K562 (cell line): ENCODE data around the gene ZNF668. TPM values are rescaled to one million over a fixed set of nuclear protein-coding genes. Genes with fewer than 3 reads are reported as not detected.

Experiments used
- ATF7 ChIP-seq: fragments of 450-650 bp; IDR thresholded peaks from 2 replicates; pipeline ENCODE4 v1.7.1; 2014; ENCODE audit warnings: mild to moderate bottlenecking, moderate library complexity
- E2F8 ChIP-seq: fragments of 450-650 bp; IDR thresholded peaks from 2 replicates; pipeline ENCODE4 v1.7.1; 2018; ENCODE audit warnings: mild to moderate bottlenecking, low read depth; ENCODE audit not compliant: partially characterized antibody
- ETS1 ChIP-seq: conservative IDR thresholded peaks from 2 replicates; pipeline ENCODE4 v1.6.1; 2011; ENCODE audit warnings: low read depth, mild to moderate bottlenecking, low read length; ENCODE audit not compliant: control insufficient read depth
- FOXJ2 ChIP-seq: fragments of 200-800 bp; sonication (Bioruptor generic); IDR thresholded peaks from 2 replicates; pipeline ENCODE4 v1.6.1; 2016; ENCODE audit warnings: missing genetic modification characterization, missing compliant biosample characterization
- GABPA ChIP-seq: fragments of 200-800 bp; sonication (Bioruptor generic); conservative IDR thresholded peaks from 2 replicates; pipeline ENCODE4 v1.6.1; 2016; ENCODE audit warnings: low read depth, missing genetic modification characterization, missing compliant biosample characterization
- GATAD2A ChIP-seq: fragments of 450-650 bp; IDR thresholded peaks from 2 replicates; pipeline ENCODE4 v1.6.1; 2017
- HCFC1 ChIP-seq: IDR thresholded peaks from 2 replicates; pipeline ENCODE4 v1.6.1; 2012; ENCODE audit warnings: low read depth, low read length, improper control_type of control experiment
- HMGN3 ChIP-seq: IDR thresholded peaks from 2 replicates; pipeline ENCODE4 v1.6.1; 2011; ENCODE audit warnings: borderline replicate concordance, low read depth, mild to moderate bottlenecking, mixed read lengths, low read length; ENCODE audit not compliant: insufficient read length; ENCODE audit errors: extremely low read depth
- JUN ChIP-seq, 2 experiments: sonication (generic) in 1 of 2; formaldehyde crosslinking in 1 of 2; IDR thresholded peaks; 2 replicates each; pipeline versions ENCODE4 v1.6.1 to v1.8.0; 2012 to 2022; ENCODE audit warnings: borderline replicate concordance in 2 of 2, mild to moderate bottlenecking in 2 of 2, improper control_type of control experiment in 1 of 2, low read depth in 1 of 2, low read length in 1 of 2, missing genetic modification reagents in 1 of 2
- JUND ChIP-seq, 2 experiments: IDR thresholded peaks; 2 replicates in 1 of 2; 3 replicates in 1 of 2; pipeline ENCODE4 v1.6.1; 2011; ENCODE audit warnings: borderline replicate concordance in 2 of 2, low read depth in 2 of 2, low read length in 2 of 2, improper control_type of control experiment in 1 of 2, missing biosample characterization in 1 of 2, missing genetic modification characterization in 1 of 2, missing genetic modification reagents in 1 of 2
- PCBP1 ChIP-seq: fragments of 200-400 bp; formaldehyde crosslinking; IDR thresholded peaks from 2 replicates; pipeline ENCODE4 v1.6.1; 2018; ENCODE audit warnings: mild to moderate bottlenecking, low read depth, low read length; ENCODE audit not compliant: poor library complexity, severe bottlenecking
- POLR3A ChIP-seq: IDR thresholded peaks from 2 replicates; pipeline ENCODE4 v1.6.1; 2011; ENCODE audit warnings: borderline replicate concordance, mild to moderate bottlenecking, moderate library complexity; ENCODE audit not compliant: insufficient read length, insufficient read depth; ENCODE audit errors: extremely low read depth
- PTRF ChIP-seq: fragments of 450-650 bp; IDR thresholded peaks from 2 replicates; pipeline ENCODE4 v1.6.1; 2016; ENCODE audit warnings: mild to moderate bottlenecking, missing genetic modification characterization, missing compliant biosample characterization
- SMAD1 ChIP-seq: fragments of 150-350 bp; IDR thresholded peaks from 2 replicates; pipeline ENCODE4 v1.6.1; 2014; ENCODE audit warnings: low read length, low read depth; ENCODE audit not compliant: partially characterized antibody
- SP1 ChIP-seq: sonication (generic); formaldehyde crosslinking; IDR thresholded peaks from 2 replicates; pipeline ENCODE4 v1.8.1; 2022; ENCODE audit warnings: mild to moderate bottlenecking, missing genetic modification reagents
- TAF7 ChIP-seq: fragments of 450-650 bp; IDR thresholded peaks from 2 replicates; pipeline ENCODE4 v1.6.1; 2016; ENCODE audit warnings: missing genetic modification characterization, missing compliant biosample characterization
- TBP ChIP-seq: optimal IDR thresholded peaks from 2 replicates; pipeline ENCODE3; 2011; ENCODE audit warnings: low read depth, low read length, improper control_type of control experiment
- ZEB2 ChIP-seq: fragments of 450-650 bp; IDR thresholded peaks from 2 replicates; pipeline ENCODE4 v1.6.1; 2016
- ZNF766 ChIP-seq: fragments of 200-800 bp; sonication (Bioruptor generic); conservative IDR thresholded peaks from 2 replicates; pipeline ENCODE4 v1.6.1; 2016; ENCODE audit warnings: missing genetic modification characterization, missing compliant biosample characterization
- polyA plus RNA-seq, 8 experiments: library from polyadenylated mRNA; depleted of rRNA in 4 of 8; stranded (reverse) in 5 of 8; unstranded in 3 of 8; fragments of >200 nt; fragmentation: Nextera tagmentation in 2 of 8; fragmentation: Illumina TruSeq in 1 of 8; extraction: Ambion mirVana in 2 of 8; extraction: Trizol in 1 of 8; gene quantifications; 2 replicates each; pipeline versions ENCODE4 v1.2.1 to v1.2.3, GENCODE V29; 2011 to 2014; ENCODE audit warnings: inconsistent platforms in 1 of 8, missing spikeins in 1 of 8
- total RNA-seq, 7 experiments: library from RNA; depleted of rRNA in 6 of 7; stranded (reverse); fragments of >200 nt in 6 of 7; fragmentation: Illumina TruSeq in 2 of 7; extraction: Trizol in 2 of 7; gene quantifications; 2 replicates each; pipeline versions ENCODE4 v1.2.1 to v1.2.3, GENCODE V29; 2011 to 2021; ENCODE audit warnings: low replicate concordance in 1 of 7
- TF ChIP-seq, protein P1 (sequence below), 2 experiments: fragments of 200-800 bp in 1 of 2; sonication (Bioruptor generic) in 1 of 2; sonication (generic) in 1 of 2; formaldehyde crosslinking in 1 of 2; IDR thresholded peaks in 1 of 2; conservative IDR thresholded peaks in 1 of 2; 2 replicates each; pipeline versions ENCODE4 v1.5.0 to v1.6.1; 2016 to 2020; ENCODE audit warnings: missing compliant biosample characterization in 1 of 2, missing genetic modification characterization in 1 of 2, missing genetic modification reagents in 1 of 2

ZNF668 gene
- total and polyA plus RNA-seq, 9 of the 15 experiments (the other 6 are each of a cell fraction or from before 2014, with no cell fraction given) = 0.04 to 15.3 (median 3.8) TPM; not detected in 1

- TF ChIP-seq HCFC1 = peak; percentile 85
- peak; percentile 92 for TF ChIP-seq ZEB2
- peak; percentile 51 for TF ChIP-seq ETS1
- TF ChIP-seq PTRF = no peak
- TF ChIP-seq TAF7 = 0 out of 2 replicates have a peak, but pooled peaks have one; percentile 23
- peak; percentile 63; the same call in 1 of the 2 replicates for TF ChIP-seq JUN (IDR thresholded peaks at IDR 0.05; ENCODE audit: borderline replicate concordance, low read depth, low read length)
- TF ChIP-seq JUN (CRISPR knock-in tag; IDR thresholded peaks at IDR 0.05; ENCODE audit: borderline replicate concordance) = no peak
- peak; percentile 64 for TF ChIP-seq PCBP1
- TF ChIP-seq POLR3A = no peak
- TF ChIP-seq GATAD2A = peak; percentile 67; the same call in 1 of the 2 replicates
- peak; percentile 88 for TF ChIP-seq ZNF766 (CRISPR knock-in tag)
- TF ChIP-seq, protein P1, sequence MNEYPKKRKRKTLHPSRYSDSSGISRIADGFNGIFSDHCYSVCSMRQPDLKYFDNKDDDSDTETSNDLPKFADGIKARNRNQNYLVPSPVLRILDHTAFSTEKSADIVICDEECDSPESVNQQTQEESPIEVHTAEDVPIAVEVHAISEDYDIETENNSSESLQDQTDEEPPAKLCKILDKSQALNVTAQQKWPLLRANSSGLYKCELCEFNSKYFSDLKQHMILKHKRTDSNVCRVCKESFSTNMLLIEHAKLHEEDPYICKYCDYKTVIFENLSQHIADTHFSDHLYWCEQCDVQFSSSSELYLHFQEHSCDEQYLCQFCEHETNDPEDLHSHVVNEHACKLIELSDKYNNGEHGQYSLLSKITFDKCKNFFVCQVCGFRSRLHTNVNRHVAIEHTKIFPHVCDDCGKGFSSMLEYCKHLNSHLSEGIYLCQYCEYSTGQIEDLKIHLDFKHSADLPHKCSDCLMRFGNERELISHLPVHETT (CRISPR knock-in tag; conservative IDR thresholded peaks at IDR 0.05 in 1 of 2, IDR thresholded peaks at IDR 0.05 in 1 of 2) = peak in 1 of 2 experiments; percentile 98; a peak in 2 of 4 replicates
- peak; percentile 92 for TF ChIP-seq TBP
- peak; percentile 81 for TF ChIP-seq E2F8
- peak; percentile 99 for TF ChIP-seq GABPA (tag)
- peak; percentile 73 for TF ChIP-seq SMAD1
- peak; percentile 77 for TF ChIP-seq JUND (IDR thresholded peaks at IDR 0.05; ENCODE audit: borderline replicate concordance, low read depth, low read length)
- no peak for TF ChIP-seq JUND (tag; IDR thresholded peaks at IDR 0.05; ENCODE audit: borderline replicate concordance, low read depth, low read length)
- TF ChIP-seq FOXJ2 (tag) = no peak
- peak; percentile 76 for TF ChIP-seq HMGN3
- peak; percentile 86 for TF ChIP-seq SP1 (CRISPR knock-in tag)
- peak; percentile 83 for TF ChIP-seq ATF7
Measured at GRCh38 chr16:31117384-31118222, 43.6 kb upstream of the ZNF668 start, which contains the start of gene KAT8 (continued).
